AG04449 (cell line): Measurements from ENCODE around the gene SYNGAP1.

Experiments used
- CTCF ChIA-PET: fragments of 350-600 bp; formaldehyde crosslinking; extraction: SDS; loops from one replicate; lab custom pipeline; 2021; ENCODE audit warnings: antibody characterized with exemption; lab: Yijun Ruan, JAX
- POLR2A ChIA-PET: fragments of 400-600, 350-600 bp; formaldehyde crosslinking; extraction: SDS; loops from one replicate; lab custom pipeline; 2020; ENCODE audit warnings: antibody characterized with exemption, inconsistent platforms; lab: Yijun Ruan, JAX
- DNase-seq: peaks from one replicate; pipeline ENCODE4 v3.0.0-alpha.2; 2010; ENCODE audit warnings: low read depth, low spot score
- H3K4me3 ChIP-seq: 2 replicates; pipeline ENCODE4 v1.5.1; 2011; ENCODE audit warnings: low read depth, mild to moderate bottlenecking, control low read depth, low read length
- CTCF ChIP-seq: IDR thresholded peaks from one replicate; pipeline ENCODE4 v1.5.1; 2011; ENCODE audit warnings: mild to moderate bottlenecking, moderate library complexity, low read length, control low read depth, inconsistent platforms; ENCODE audit not compliant: insufficient read depth; ENCODE audit errors: missing control alignments

The SYNGAP1 gene

DNA sequence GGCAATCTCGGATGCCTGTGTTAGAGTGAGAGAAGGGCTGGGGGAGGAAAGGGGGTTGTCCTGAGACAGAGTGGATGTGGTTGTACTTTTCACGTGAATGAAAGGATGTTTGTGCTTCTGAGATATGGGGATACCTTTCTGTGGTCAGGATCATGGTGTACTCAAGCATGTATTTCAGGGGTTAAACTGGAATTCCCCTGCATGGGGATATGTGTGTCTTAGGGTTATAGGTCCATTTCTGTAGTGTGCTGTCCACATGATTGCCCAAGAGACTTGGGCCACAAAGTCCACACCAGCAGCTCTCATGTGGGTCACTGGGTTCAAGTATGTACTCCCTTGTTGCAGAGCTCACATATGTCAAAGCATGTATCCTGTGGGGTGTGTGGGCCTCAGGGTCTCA is 10.5 kb downstream of the SYNGAP1 start:
- DNase-seq: no peak
- H3K4me3 ChIP-seq: no peak overlapping the region
- CTCF ChIA-PET: interaction anchor here (0.6 to 3.9 kb wide), 5 partner anchors 8 to 46 kb away, joined by 3 to 19 read pairs (median 3); no protein-coding TSS in a partner anchor
- POLR2A ChIA-PET: no interaction called here
- no peak for TF ChIP-seq CTCF

- H3K4me3 ChIP-seq: no peak overlapping the region
- ChIA-PET POLR2A (interaction anchor here (0.7 kb wide), 1 partner anchor 16 kb away, joined by 5 read pairs; no protein-coding TSS in a partner anchor), CTCF (interaction anchor here (0.6 to 3.9 kb wide), 6 partner anchors 9 to 47 kb away, joined by 3 to 19 read pairs (median 4); no protein-coding TSS in a partner anchor)
- DNase-seq: no peak
- TF ChIP-seq CTCF: no peak
Measured at GRCh38 chr6:33430991-33431879, 11.4 kb downstream of the SYNGAP1 start.

- POLR2A ChIA-PET: no interaction called here
- H3K4me3 ChIP-seq: no peak overlapping the region
- DNase-seq: no peak
- TF ChIP-seq CTCF: no peak
- CTCF ChIA-PET: interaction anchor here (2.3 to 3.9 kb wide), 2 partner anchors 8 to 41 kb away, joined by 7 to 19 read pairs; no protein-coding TSS in a partner anchor
Measured at GRCh38 chr6:33431880-33432541, 12.1 kb downstream of the SYNGAP1 start.

GRCh38 chr6:33432546-33432945 is 12.7 kb downstream of the SYNGAP1 start:
- POLR2A ChIA-PET: no interaction called here
- no peak for DNase-seq
- no peak for TF ChIP-seq CTCF
- CTCF ChIA-PET: interaction anchor here (1.8 to 2.3 kb wide), 2 partner anchors 8 to 42 kb away, joined by 7 to 8 read pairs; no protein-coding TSS in a partner anchor
- no peak overlapping the region for H3K4me3 ChIP-seq

GRCh38 chr6:33433001-33433543 is 13.2 kb downstream of the SYNGAP1 start:
- DNase-seq: no peak
- TF ChIP-seq CTCF: no peak
- POLR2A ChIA-PET: interaction anchor here (0.9 kb wide), 1 partner anchor 44 kb away, joined by 6 read pairs; no protein-coding TSS in a partner anchor
- CTCF ChIA-PET: interaction anchor here (1.8 to 2.3 kb wide), 2 partner anchors 7 to 42 kb away, joined by 7 to 8 read pairs; no protein-coding TSS in a partner anchor
- H3K4me3 ChIP-seq: no peak overlapping the region
